Cardiac muscle cell (in vitro differentiated cells and primary cell): ENCODE data around the gene GRB10. TPM values are rescaled to one million over a fixed set of nuclear protein-coding genes. Genes with fewer than 3 reads are reported as not detected.

Experiments used
- DNase-seq, 2 donors: peaks; one replicate each; pipeline versions ENCODE4 v3.0.0 to v3.0.0-alpha.2; 2010 to 2017; ENCODE audit warnings: low read depth in 1 of 2, low spot score in 1 of 2
- H3K27ac ChIP-seq: fragments of 200-600 bp; sonication (generic); 2 replicates; pipeline ENCODE4 v1.5.1; 2016
- H3K27me3 ChIP-seq: fragments of 200-600 bp; sonication (generic); 2 replicates; pipeline ENCODE4 v1.6.0; 2016; ENCODE audit warnings: control low read depth
- H3K36me3 ChIP-seq: fragments of 200-600 bp; sonication (generic); 2 replicates; pipeline ENCODE4 v1.5.1; 2016; ENCODE audit warnings: control low read depth
- H3K4me1 ChIP-seq: fragments of 200-600 bp; sonication (generic); 2 replicates; pipeline ENCODE4 v1.8.1; 2017; ENCODE audit warnings: low read depth, mild to moderate bottlenecking, mixed run types
- H3K4me3 ChIP-seq: fragments of 200-600 bp; sonication (generic); 2 replicates; pipeline ENCODE4 v1.5.1; 2016; ENCODE audit warnings: mild to moderate bottlenecking
- H3K9me3 ChIP-seq: fragments of 200-600 bp; sonication (generic); 2 replicates; pipeline ENCODE4 v1.5.1; 2017; ENCODE audit warnings: low read depth, mild to moderate bottlenecking, control low read depth
- polyA plus RNA-seq: library from polyadenylated mRNA; unstranded; fragments of >200 nt; fragmentation: Nextera tagmentation; extraction: Ambion mirVana; gene quantifications from 2 replicates; pipeline ENCODE4 v1.2.1, GENCODE V29; 2016
- total RNA-seq: library from RNA; depleted of rRNA; stranded (reverse); fragments of >200 nt; gene quantifications from 2 replicates; pipeline ENCODE4 v1.2.3, GENCODE V29; 2016
- TF ChIP-seq, protein P1 (sequence below): IDR thresholded peaks from 2 replicates; pipeline ENCODE4 v1.5.1; 2012; ENCODE audit warnings: low read depth, mild to moderate bottlenecking, low read length

Gene GRB10
- total and polyA plus RNA-seq, 2 experiments from 2014 or later, result 9.9 to 25.3 TPM

DNA sequence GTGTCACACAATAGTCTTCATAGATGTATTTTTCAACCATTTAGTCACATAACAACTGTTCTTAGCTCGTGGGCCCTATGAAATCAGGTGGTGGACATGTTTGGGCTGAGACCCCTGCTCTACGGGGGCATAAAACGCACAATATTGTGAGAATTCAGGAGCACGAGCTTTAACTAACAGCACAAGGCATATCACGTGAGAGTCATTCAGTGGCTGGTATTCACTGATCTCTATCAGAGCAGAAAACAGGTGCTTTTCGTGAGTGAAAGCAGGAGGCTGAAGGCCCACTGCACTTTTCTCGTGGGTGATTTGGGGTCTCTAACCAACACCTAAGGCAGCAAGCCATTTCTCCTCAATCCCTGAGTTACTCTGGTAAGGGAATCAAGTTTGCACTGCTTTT, 42.8 kb upstream of the GRB10 start:
- Histone ChIP-seq H3K36me3 (no peaks in the 10 kb centered on the region), H3K27ac (no peak overlapping the region), H3K4me3 (no peak overlapping the region), H3K27me3 (no peaks in the 10 kb centered on the region), H3K9me3 (no peaks in the 10 kb centered on the region), H3K4me1 (peaks cover 7% of the 10 kb centered on the region)
- TF ChIP-seq, protein P1, sequence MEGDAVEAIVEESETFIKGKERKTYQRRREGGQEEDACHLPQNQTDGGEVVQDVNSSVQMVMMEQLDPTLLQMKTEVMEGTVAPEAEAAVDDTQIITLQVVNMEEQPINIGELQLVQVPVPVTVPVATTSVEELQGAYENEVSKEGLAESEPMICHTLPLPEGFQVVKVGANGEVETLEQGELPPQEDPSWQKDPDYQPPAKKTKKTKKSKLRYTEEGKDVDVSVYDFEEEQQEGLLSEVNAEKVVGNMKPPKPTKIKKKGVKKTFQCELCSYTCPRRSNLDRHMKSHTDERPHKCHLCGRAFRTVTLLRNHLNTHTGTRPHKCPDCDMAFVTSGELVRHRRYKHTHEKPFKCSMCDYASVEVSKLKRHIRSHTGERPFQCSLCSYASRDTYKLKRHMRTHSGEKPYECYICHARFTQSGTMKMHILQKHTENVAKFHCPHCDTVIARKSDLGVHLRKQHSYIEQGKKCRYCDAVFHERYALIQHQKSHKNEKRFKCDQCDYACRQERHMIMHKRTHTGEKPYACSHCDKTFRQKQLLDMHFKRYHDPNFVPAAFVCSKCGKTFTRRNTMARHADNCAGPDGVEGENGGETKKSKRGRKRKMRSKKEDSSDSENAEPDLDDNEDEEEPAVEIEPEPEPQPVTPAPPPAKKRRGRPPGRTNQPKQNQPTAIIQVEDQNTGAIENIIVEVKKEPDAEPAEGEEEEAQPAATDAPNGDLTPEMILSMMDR, result no peak
- no peak for DNase-seq

DNA sequence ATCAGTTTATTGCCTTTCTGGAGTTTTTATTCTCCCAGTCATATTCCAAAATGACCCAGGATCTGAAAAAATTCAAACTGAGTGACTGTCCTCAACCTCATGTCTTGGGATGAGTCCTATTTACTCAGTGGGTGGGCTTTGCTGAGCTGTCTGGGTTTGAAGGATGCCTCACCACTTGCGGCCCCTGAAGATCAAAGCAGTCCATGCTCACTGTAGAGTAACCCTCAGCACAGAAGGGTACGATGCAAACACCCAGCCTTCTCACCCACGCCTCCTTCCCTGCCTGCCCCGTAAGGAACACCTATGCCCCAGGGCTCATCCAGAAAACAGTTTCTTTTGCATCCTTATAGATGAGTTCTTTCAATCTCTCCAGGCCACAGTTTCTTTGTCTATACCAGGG, 42.2 kb upstream of the GRB10 start:
- no peak overlapping the region for H3K4me3 ChIP-seq
- H3K27ac ChIP-seq, result no peak overlapping the region
- no peaks in the 10 kb centered on the region for H3K9me3 ChIP-seq
- H3K27me3 ChIP-seq, result no peaks in the 10 kb centered on the region
- peaks cover 7% of the 10 kb centered on the region for H3K4me1 ChIP-seq
- no peaks in the 10 kb centered on the region for H3K36me3 ChIP-seq
- DNase-seq, result no peak
- TF ChIP-seq, protein P1, result no peak

DNA sequence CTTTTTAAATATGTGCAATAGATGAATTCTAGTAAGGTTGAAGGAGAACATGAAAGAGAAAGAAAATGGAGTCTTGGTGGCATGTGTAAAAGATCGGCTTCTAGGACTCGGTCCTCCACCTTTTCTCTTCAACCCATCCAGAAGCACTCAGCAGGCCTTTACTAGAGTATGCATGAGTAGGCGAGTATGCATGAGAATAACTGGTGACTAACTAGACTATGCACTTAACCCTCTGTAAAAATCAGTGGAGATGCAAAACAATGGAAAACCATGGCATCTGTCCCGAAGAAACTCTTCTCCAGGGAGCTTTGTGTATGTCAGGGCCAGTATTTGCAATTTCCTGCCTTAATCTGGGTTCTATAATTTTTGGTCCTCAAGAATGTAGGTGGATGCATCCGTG, 40.0 kb upstream of the GRB10 start:
- no peak overlapping the region for H3K4me3 ChIP-seq
- H3K9me3 ChIP-seq, result no peaks in the 10 kb centered on the region
- TF ChIP-seq, protein P1, result no peak
- no peak overlapping the region for H3K27ac ChIP-seq
- no peaks in the 10 kb centered on the region for H3K36me3 ChIP-seq
- peaks cover 7% of the 10 kb centered on the region for H3K4me1 ChIP-seq
- no peaks in the 10 kb centered on the region for H3K27me3 ChIP-seq
- no peak for DNase-seq

- Histone ChIP-seq H3K4me1 (peaks cover 7% of the 10 kb centered on the region), H3K27ac (no peak overlapping the region), H3K4me3 (no peak overlapping the region), H3K27me3 (no peaks in the 10 kb centered on the region), H3K9me3 (no peaks in the 10 kb centered on the region), H3K36me3 (no peaks in the 10 kb centered on the region)
- DNase-seq, result no peak
- TF ChIP-seq, protein P1, result no peak
Measured at GRCh38 chr7:50822110-50822509, 39.4 kb upstream of the GRB10 start.

DNA sequence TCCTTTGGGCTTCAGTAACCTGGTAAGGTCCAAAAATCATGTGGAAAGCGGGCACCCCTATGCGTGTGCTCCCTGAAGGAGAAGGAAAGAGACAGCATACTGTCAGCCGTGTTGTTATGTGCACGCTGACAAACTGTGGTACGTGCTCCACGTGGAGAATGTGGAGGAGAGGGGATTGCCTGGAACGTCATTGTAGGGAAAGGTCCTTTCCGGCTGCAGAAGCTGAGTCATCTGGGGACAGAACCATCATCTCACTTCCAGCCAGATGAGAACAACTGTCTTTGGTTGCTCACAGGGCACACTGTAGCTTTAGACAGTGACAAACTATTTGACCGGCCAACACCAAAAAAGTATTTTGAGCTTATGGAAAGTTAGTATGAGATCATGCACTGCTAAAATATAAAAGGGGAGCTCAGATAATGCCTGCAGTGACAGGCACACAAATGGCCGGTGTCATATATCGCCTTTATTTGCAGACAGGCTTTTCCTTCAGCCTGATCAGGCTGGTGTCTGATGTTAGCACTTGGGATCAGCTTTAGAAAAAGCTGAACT, 38.8 kb upstream of the GRB10 start:
- Histone ChIP-seq H3K27me3 (no peaks in the 10 kb centered on the region), H3K27ac (no peak overlapping the region), H3K4me3 (no peak overlapping the region), H3K4me1 (peaks cover 7% of the 10 kb centered on the region), H3K9me3 (no peaks in the 10 kb centered on the region), H3K36me3 (no peaks in the 10 kb centered on the region)
- TF ChIP-seq, protein P1, result no peak
- peak in 1 of 2 donors; percentile 41 for DNase-seq
